Smooth muscle cell (in vitro differentiated cells): ENCODE measurements around the gene MKI67. TPM values are rescaled to one million over a fixed set of nuclear protein-coding genes. Genes with fewer than 3 reads are reported as not detected.
"Not testable (repeated sequence)": the region's sequence is repeated elsewhere in the genome, so short reads cannot be mapped to it uniquely, and the experiment has no call there.

ENCODE experiments used
- DNase-seq: peaks from one replicate; lab custom pipeline; 2025; ENCODE audit not compliant: unreplicated experiment; lab: John Stamatoyannopoulos, UW
- H2AFZ ChIP-seq: fragments of 200-600 bp; sonication (generic); 2 replicates; pipeline ENCODE4 v1.6.0; 2016; ENCODE audit warnings: antibody characterized with exemption, low read depth, mild to moderate bottlenecking
- H3F3A ChIP-seq: fragments of 200-600 bp; sonication (generic); 2 replicates; pipeline ENCODE4 v1.6.0; 2017; ENCODE audit warnings: antibody characterized with exemption, low read depth
- H3K27ac ChIP-seq: fragments of 200-600 bp; sonication (generic); 2 replicates; pipeline ENCODE4 v1.5.1; 2016; ENCODE audit warnings: low read depth, mild to moderate bottlenecking
- H3K27me3 ChIP-seq: fragments of 200-600 bp; sonication (generic); 2 replicates; pipeline ENCODE4 v1.6.1; 2016; ENCODE audit warnings: low read depth, mild to moderate bottlenecking
- H3K36me3 ChIP-seq: fragments of 200-600 bp; sonication (generic); 2 replicates; pipeline ENCODE4 v1.5.1; 2016; ENCODE audit warnings: low read depth
- H3K4me1 ChIP-seq: fragments of 200-600 bp; sonication (generic); 2 replicates; pipeline ENCODE4 v1.5.1; 2016; ENCODE audit warnings: low read depth
- H3K4me2 ChIP-seq: fragments of 200-600 bp; sonication (generic); 2 replicates; pipeline ENCODE4 v1.6.0; 2016; ENCODE audit warnings: mild to moderate bottlenecking
- H3K4me3 ChIP-seq: fragments of 200-600 bp; sonication (generic); 2 replicates; pipeline ENCODE4 v1.5.1; 2016; ENCODE audit warnings: mild to moderate bottlenecking
- H3K79me2 ChIP-seq: fragments of 200-600 bp; sonication (generic); 2 replicates; pipeline ENCODE4 v1.6.0; 2016; ENCODE audit warnings: low read depth, mild to moderate bottlenecking
- H3K9ac ChIP-seq: fragments of 200-600 bp; sonication (generic); 2 replicates; pipeline ENCODE4 v1.6.0; 2016; ENCODE audit warnings: low read depth
- H3K9me3 ChIP-seq: fragments of 200-600 bp; sonication (generic); replicated peaks from 2 replicates; pipeline ENCODE4 v1.5.1; 2016; ENCODE audit warnings: low read depth
- H4K20me1 ChIP-seq: fragments of 200-600 bp; sonication (generic); 2 replicates; pipeline ENCODE4 v1.6.0; 2016; ENCODE audit warnings: low read depth
- WGBS: methylation state at CpG from one replicate; pipeline ENCODE4 v1.1.7; 2016; ENCODE audit warnings: low lambda C conversion rate; 5-methylcytosine and 5-hydroxymethylcytosine counted together
- polyA plus RNA-seq: library from polyadenylated mRNA; unstranded; fragments of >200 nt; fragmentation: Nextera tagmentation; extraction: Ambion mirVana; gene quantifications from 2 replicates; pipeline ENCODE4 v1.2.1, GENCODE V29; 2016
- total RNA-seq: library from RNA; depleted of rRNA; stranded (reverse); fragments of >200 nt; gene quantifications from 2 replicates; pipeline ENCODE4 v1.2.3, GENCODE V29; 2014
- TF ChIP-seq, protein P1 (sequence below): fragments of 200-600 bp; sonication (generic); IDR thresholded peaks from 2 replicates; pipeline ENCODE4 v1.5.1; 2017; ENCODE audit warnings: borderline replicate concordance, mild to moderate bottlenecking, antibody characterized with exemption; ENCODE audit not compliant: insufficient read depth, poor library complexity, severe bottlenecking

MKI67 gene
- total and polyA plus RNA-seq, 2 experiments from 2014 or later, result 7.9 to 10.8 TPM

GRCh38 chr10:128096486-128097199 lies 29.6 kb downstream of the MKI67 start:
- no peak overlapping the region for H3K4me3 ChIP-seq
- no peaks in the 10 kb centered on the region for H3K36me3 ChIP-seq
- TF ChIP-seq, protein P1, sequence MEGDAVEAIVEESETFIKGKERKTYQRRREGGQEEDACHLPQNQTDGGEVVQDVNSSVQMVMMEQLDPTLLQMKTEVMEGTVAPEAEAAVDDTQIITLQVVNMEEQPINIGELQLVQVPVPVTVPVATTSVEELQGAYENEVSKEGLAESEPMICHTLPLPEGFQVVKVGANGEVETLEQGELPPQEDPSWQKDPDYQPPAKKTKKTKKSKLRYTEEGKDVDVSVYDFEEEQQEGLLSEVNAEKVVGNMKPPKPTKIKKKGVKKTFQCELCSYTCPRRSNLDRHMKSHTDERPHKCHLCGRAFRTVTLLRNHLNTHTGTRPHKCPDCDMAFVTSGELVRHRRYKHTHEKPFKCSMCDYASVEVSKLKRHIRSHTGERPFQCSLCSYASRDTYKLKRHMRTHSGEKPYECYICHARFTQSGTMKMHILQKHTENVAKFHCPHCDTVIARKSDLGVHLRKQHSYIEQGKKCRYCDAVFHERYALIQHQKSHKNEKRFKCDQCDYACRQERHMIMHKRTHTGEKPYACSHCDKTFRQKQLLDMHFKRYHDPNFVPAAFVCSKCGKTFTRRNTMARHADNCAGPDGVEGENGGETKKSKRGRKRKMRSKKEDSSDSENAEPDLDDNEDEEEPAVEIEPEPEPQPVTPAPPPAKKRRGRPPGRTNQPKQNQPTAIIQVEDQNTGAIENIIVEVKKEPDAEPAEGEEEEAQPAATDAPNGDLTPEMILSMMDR, result no peak
- no peak overlapping the region for H2AFZ ChIP-seq
- H3K79me2 ChIP-seq, result no peaks in the 10 kb centered on the region
- no peaks in the 10 kb centered on the region for H4K20me1 ChIP-seq
- no peaks in the 10 kb centered on the region for H3K4me1 ChIP-seq
- no peak for DNase-seq
- no peaks in the 10 kb centered on the region for H3K27me3 ChIP-seq
- 77% methylated on average over 5 of the region's 5 CpGs for WGBS
- no peak overlapping the region for H3K27ac ChIP-seq
- no peaks in the 10 kb centered on the region for H3K9me3 ChIP-seq
- H3K4me2 ChIP-seq, result no peak overlapping the region
- no peak overlapping the region for H3K9ac ChIP-seq
- no peaks in the 10 kb centered on the region for H3F3A ChIP-seq

GRCh38 chr10:128095753-128096469 lies 30.3 kb downstream of the MKI67 start:
- H3K27ac ChIP-seq, result no peak overlapping the region
- H3K36me3 ChIP-seq, result no peaks in the 10 kb centered on the region
- TF ChIP-seq, protein P1, result no peak
- H3K9me3 ChIP-seq, result no peaks in the 10 kb centered on the region
- no peaks in the 10 kb centered on the region for H3F3A ChIP-seq
- H3K4me1 ChIP-seq, result no peaks in the 10 kb centered on the region
- no peak overlapping the region for H2AFZ ChIP-seq
- H3K9ac ChIP-seq, result no peak overlapping the region
- H3K4me2 ChIP-seq, result no peak overlapping the region
- H3K27me3 ChIP-seq, result no peaks in the 10 kb centered on the region
- 81% methylated on average over 11 of the region's 11 CpGs for WGBS
- no peak for DNase-seq
- H3K4me3 ChIP-seq, result no peak overlapping the region
- no peaks in the 10 kb centered on the region for H3K79me2 ChIP-seq
- H4K20me1 ChIP-seq, result no peaks in the 10 kb centered on the region

GRCh38 chr10:128095027-128095752 lies 31.0 kb downstream of the MKI67 start:
- 90% methylated on average over 11 of the region's 11 CpGs for WGBS
- Histone ChIP-seq H3K36me3 (no peaks in the 10 kb centered on the region), H3K4me3 (no peak overlapping the region), H2AFZ (no peak overlapping the region), H3K9me3 (no peaks in the 10 kb centered on the region), H3K27me3 (no peaks in the 10 kb centered on the region), H3K4me1 (no peaks in the 10 kb centered on the region), H3K9ac (no peak overlapping the region), H3K4me2 (no peak overlapping the region), H4K20me1 (no peaks in the 10 kb centered on the region), H3F3A (no peaks in the 10 kb centered on the region), H3K27ac (no peak overlapping the region), H3K79me2 (no peaks in the 10 kb centered on the region)
- no peak for DNase-seq
- TF ChIP-seq, protein P1, result no peak

- WGBS, result 96% methylated on average over 4 of the region's 4 CpGs
- H2AFZ ChIP-seq, H3K9ac ChIP-seq, H3K4me2 ChIP-seq, H3F3A ChIP-seq, H3K36me3 ChIP-seq, H4K20me1 ChIP-seq, H3K79me2 ChIP-seq, H3K4me1 ChIP-seq, H3K9me3 ChIP-seq, H3K4me3 ChIP-seq, DNase-seq, H3K27ac ChIP-seq, H3K27me3 ChIP-seq: not testable (repeated sequence)
These were observed 31.6 kb downstream of the MKI67 start for GRCh38 chr10:128094596-128094995.
